Lower leg skin (tissue), 4 donors: Measurements from ENCODE around the gene ZNF512B. TPM values are rescaled to one million over a fixed set of nuclear protein-coding genes. Genes with fewer than 3 reads are reported as not detected.

Experiments
- DNase-seq, 2 donors: peaks; one replicate each; pipeline ENCODE4 v3.0.0-alpha.2; 2019; ENCODE audit warnings: low spot score in 2 of 2
- H3K4me3 ChIP-seq: fragments of 200-600 bp; sonication (generic); 2 replicates; pipeline ENCODE4 v1.5.1; 2017; ENCODE audit warnings: mild to moderate bottlenecking, low read depth; ENCODE audit not compliant: poor library complexity, severe bottlenecking
- CTCF ChIP-seq, 3 donors: fragments of 450-650 bp; IDR thresholded peaks; one replicate each; pipeline ENCODE4 v1.5.1; 2016; ENCODE audit warnings: antibody characterized with exemption in 3 of 3, mild to moderate bottlenecking in 3 of 3, moderate library complexity in 2 of 3
- POLR2A ChIP-seq, 2 donors: fragments of 450-650 bp; IDR thresholded peaks; one replicate each; pipeline ENCODE4 v1.6.1; 2016 to 2017; ENCODE audit warnings: antibody characterized with exemption in 2 of 2, mild to moderate bottlenecking in 1 of 2, moderate library complexity in 1 of 2
- WGBS, 2 donors: methylation state at CpG; one replicate each; pipeline ENCODE4 v1.1.5; 2018; 5-methylcytosine and 5-hydroxymethylcytosine counted together
- intact Hi-C: fragments of 100-400 bp; cut with DNase I; formaldehyde crosslinking; loops from one replicate; pipeline ENCODE4 v1.15.0; 2023; ENCODE audit warnings: low total_unique reads
- total RNA-seq, 4 donors: library from RNA; depleted of rRNA; stranded (reverse); fragments of >200 nt; gene quantifications; one replicate each; pipeline ENCODE4 v1.1.0, GENCODE V29; 2016

The ZNF512B gene
- total RNA-seq, 4 donors from 2014 or later = 15.3 to 19.8 (median 16.7) TPM

DNA sequence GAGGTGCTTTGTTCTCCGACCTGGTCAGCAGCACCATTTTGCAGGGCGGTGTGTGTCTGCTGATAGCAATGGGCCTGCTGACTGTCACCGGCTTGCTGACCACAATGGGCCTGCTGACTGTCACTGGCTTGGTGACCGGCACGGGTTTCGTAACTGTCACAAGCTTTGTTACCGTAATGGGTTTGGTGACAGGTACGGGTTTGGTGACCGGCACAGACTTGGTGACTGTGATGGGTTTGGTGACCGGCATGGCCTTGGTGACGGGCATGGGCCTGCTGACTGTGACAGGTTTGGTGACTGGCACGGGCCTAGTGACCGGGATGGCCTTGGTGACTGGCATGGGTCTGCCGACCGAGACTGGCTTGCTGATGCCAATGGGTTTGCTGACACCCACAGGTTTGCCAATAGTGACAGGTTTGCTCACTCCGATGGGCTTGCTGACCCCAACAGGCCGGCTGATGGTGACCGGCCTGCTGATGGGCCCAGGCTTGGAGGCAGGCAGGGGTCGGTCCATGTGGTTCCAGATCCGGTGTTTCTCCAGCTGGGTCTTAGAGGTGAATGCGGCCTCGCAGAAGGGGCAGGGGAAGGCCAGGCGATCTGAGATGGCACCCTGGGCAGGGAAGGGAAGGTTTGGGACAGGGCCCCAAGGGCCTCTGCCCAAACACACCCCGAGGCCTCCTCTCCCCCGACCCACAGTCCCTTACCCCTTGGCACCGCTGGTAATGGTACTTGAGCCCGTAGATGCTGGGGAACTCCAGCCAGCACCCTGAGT lies 3.4 kb downstream of the ZNF512B start:
- intact Hi-C loops = no loop called here
- no peak for DNase-seq
- WGBS, 2 donors = 93% methylated on average over 24 of the region's 27 CpGs

DNA sequence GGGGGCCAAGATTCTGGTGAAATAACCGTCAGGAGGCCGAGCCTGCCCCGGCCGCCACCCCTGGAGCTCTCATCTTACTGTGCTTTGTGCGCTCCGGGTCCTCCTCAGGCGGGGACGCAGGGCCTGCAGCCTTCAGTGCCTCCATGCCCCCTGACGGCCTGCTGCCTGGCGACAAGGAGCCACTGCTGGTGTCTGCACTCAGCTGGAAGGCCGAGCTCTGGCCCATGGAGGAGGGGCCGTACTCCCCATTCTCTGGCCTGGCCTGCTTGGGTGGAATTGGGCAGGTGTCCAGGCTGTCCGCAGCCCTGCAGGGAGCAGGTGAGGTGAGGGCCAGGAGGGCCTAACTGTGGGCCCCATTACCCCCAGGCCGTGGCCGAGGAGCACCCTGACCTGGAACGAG lies 5.3 kb downstream of the ZNF512B start:
- no peak overlapping the region for H3K4me3 ChIP-seq
- DNase-seq = no peak
- no peak for TF ChIP-seq POLR2A (IDR thresholded peaks at IDR 0.05)
- 96 to 97% methylated on average over 14 to 16 of the region's 16 CpGs for WGBS, 2 donors
- intact Hi-C loops = no loop called here

More for the DNA sequence above, 3.4 kb downstream of the ZNF512B start:
- no peak for TF ChIP-seq POLR2A (IDR thresholded peaks at IDR 0.05)
- no peak for TF ChIP-seq CTCF (IDR thresholded peaks at IDR 0.05)
- H3K4me3 ChIP-seq = no peak overlapping the region

DNA sequence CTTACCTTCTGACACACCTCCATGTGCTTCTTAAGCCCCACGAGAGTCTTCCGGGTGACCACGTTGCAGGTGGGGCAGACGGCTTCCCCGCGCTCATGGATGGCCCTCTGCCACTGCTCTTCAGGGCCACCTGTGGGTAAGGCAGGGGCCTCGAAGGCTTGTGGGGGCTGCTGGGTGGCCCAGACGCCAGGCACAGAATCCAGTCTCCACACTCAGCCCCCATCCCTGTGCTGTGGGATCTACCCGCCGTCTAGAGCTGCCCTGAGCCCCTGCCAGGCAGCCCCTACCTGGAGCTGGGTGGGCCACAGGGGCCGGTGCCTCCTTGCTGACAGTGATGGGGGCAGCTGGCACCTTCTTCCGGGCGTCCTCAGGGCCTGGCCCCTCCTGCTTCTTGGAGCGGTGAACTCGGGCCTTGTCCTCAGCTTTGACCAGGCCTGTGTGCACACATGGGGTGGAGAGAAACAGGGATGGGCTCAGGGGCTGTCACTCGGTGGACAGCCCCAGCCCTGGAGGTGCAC lies 5.9 kb downstream of the ZNF512B start:
- intact Hi-C loops = no loop called here
- 94 to 99% methylated on average over 12 to 14 of the region's 16 CpGs for WGBS, 2 donors
- no peak overlapping the region for H3K4me3 ChIP-seq
- no peak for TF ChIP-seq CTCF (IDR thresholded peaks at IDR 0.05)
- no peak for TF ChIP-seq POLR2A (IDR thresholded peaks at IDR 0.05)
- DNase-seq = no peak

DNA sequence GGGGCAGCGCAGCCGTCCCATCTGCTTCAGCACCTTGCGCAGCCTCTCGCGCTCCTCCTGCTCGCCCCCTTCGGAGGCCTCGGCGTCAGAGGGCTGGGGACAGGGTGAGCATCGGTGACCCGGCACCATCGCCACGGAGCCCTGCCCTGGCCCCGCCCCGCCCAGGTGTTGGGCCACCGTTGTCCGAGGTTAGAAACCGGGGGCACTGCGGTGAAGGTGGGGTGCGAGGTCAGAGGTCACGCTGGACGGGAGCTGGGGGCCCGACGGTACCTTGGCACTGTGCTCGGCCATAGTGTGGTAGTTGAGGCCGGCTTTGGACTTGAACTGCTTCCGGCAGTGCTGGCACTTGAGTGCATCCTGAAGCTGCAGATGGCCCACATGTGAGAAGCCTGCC lies 6.4 kb downstream of the ZNF512B start:
- no peak for DNase-seq
- TF ChIP-seq POLR2A (IDR thresholded peaks at IDR 0.05) = no peak
- no peak for TF ChIP-seq CTCF (IDR thresholded peaks at IDR 0.05)
- 91 to 98% methylated on average over 25 to 27 of the region's 27 CpGs for WGBS, 2 donors
- H3K4me3 ChIP-seq = no peak overlapping the region
- intact Hi-C loops = no loop called here

GRCh38 chr20:63962426-63963347 lies 7.0 kb downstream of the ZNF512B start:
- intact Hi-C loops = no loop called here
- 95 to 97% methylated on average over 34 to 60 of the region's 61 CpGs for WGBS, 2 donors
- H3K4me3 ChIP-seq = no peak overlapping the region
- DNase-seq = no peak
- TF ChIP-seq POLR2A (IDR thresholded peaks at IDR 0.05) (no peak), CTCF (IDR thresholded peaks at IDR 0.05) (no peak)
